Measurements from ENCODE around the gene KIAA0040.
A peak's percentile ranks its signal among the peaks of the same experiment; 100 is the strongest.
"Not testable (repeated sequence)": the region's sequence is repeated elsewhere in the genome, so short reads cannot be mapped to it uniquely, and the experiment has no call there.

Gene KIAA0040

DNA sequence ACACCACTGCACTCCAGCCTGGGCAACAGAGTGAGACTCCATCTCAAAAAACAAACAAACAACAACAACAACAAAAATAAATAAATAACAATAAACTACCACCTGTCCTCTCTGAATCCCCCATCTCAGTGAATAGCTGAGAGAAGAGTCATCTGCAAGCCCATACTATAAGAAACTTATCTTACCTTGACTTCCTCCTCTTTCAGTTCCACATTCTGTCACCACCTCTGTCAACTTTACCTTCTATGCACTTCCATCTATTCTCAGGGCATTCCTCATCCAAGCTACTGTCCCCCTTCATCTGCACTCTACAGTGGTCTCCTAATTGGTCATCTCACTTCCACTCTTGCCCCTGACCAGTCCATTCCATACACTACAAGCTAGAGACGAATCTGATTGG is 58.1 kb downstream of the KIAA0040 start:
- DNase-seq (ENCODE audit: low read depth): no peak

DNA sequence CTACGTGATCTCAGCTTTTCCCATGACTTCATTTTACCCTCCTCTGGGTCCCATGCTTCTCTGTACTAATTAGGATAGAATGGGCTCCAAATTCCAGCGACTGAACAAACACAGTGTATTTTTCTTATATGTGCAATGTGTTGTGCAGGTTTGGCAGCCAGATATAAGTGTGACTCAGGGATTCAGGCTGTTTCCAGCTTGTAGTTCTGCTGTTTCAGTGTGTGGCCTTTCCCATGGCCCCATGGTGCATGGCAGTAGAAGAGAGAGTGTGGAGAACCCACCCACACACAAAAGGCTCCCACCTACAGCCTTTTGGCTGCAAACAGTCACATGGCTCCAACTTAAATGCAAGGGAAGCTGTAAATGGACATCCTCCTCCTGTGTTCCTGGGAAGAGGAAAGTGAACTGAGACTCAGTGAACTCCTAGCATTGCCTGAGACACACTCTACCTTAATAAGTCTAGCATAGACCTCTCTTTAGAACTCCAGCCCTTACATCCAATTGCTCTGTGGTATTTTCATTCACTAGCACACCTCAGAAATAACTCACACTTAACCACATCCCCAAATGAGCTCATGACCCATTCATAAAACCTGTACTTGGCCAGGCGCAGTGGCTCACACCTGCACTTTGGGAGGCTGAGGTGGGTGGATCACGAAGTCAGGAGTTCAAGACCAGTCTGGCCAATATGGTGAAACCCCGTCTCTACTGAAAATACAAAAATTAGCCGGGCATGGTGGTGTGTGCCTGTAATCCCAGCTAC is 58.7 kb downstream of the KIAA0040 start:
- DNase-seq (ENCODE audit: low read depth): no peak

DNA sequence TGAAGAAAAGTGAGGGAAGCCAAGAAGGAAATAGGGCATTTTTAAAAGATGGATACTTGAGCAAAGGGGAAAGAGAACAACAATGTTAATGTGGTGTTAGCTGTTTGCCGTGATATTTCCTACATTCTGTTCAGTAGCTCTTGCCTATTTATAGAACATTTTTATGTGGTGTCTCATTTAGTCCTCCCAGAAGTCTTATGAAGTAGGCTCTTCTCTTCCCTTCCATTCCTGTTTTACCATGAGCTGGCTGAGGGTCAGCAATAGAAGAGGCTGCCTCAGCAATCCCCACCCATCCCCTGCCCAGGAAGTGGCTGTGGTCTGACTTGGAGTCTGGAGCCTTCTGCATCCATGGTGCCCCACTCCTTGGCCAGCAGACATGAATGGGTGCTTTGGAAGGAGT is 60.1 kb downstream of the KIAA0040 start:
- DNase-seq (ENCODE audit: low read depth): no peak

DNA sequence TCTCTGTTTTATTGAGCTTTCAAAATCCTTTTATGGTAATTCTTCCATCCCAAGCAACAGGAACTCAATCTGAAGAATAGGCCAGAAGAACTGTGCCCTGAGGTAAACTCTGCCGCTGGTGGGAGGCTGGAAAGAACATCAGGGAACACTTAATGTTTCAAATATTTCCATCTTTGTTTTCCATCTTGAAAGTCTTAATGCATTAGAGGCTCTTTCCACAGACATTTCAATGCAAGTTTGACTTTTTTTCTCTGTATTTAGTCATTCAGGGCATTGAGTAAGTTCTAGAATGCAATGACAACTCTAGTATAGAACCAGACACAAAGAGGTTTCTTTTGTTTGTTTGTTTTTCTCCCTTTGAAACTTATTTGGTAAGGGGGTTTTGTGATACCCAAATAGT is 61.5 kb downstream of the KIAA0040 start:
- DNase-seq (ENCODE audit: low read depth): no peak

- no peak for DNase-seq (ENCODE audit: low read depth)
Observed at GRCh38 chr1:175130649-175131045, 61.9 kb downstream of the KIAA0040 start.

GRCh38 chr1:175129997-175130648 is 62.5 kb downstream of the KIAA0040 start:
- DNase-seq (ENCODE audit: low read depth): no peak

GRCh38 chr1:175129644-175129996 is 63.0 kb downstream of the KIAA0040 start:
- no peak for DNase-seq (ENCODE audit: low read depth)

GRCh38 chr1:175129182-175129581 is 63.4 kb downstream of the KIAA0040 start:
- peak; percentile 46 for DNase-seq (ENCODE audit: low read depth)

GRCh38 chr1:175128523-175128922 is 64.1 kb downstream of the KIAA0040 start:
- DNase-seq (ENCODE audit: low read depth): no peak

DNA sequence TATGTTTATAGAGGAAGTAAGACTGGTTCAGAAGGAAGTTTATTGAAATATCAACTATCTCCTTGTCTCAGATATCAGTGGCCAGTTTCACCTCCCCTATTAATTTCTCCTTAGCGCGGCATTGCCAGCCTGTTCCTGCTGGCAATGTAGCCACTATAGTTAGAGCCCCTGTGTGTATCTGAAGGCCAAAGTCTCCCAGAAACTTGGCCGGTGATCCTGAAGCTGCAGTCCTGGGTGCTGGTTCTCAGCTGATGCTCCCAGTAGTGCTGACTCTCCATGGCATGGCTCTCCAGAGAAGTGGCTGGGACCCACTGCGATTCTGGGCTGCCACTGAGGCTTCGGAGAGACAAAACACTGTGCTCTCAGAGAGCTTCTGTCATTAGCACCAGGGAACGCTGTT is 65.0 kb downstream of the KIAA0040 start:
- DNase-seq (ENCODE audit: low read depth): no peak

DNA sequence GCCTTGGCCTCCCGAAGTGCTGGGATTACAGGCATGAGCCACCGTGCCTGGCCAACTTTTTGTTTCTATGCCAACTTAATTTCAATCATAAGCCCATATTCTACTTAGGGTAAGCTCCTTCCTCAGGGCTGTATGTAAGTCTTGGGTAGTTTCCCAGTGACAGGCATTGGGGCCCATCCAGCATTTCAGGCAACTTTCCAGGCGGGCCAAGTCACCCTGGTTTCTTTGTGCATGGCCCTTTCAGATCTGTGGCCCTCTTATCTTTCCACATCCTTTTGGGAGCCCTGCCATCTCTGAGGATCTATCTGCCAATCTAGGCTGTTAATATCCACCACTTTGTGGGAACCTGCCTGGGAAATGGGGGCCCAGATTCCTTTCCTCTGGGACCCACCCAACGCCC is 66.2 kb downstream of the KIAA0040 start:
- no peak for DNase-seq (ENCODE audit: low read depth)

DNA sequence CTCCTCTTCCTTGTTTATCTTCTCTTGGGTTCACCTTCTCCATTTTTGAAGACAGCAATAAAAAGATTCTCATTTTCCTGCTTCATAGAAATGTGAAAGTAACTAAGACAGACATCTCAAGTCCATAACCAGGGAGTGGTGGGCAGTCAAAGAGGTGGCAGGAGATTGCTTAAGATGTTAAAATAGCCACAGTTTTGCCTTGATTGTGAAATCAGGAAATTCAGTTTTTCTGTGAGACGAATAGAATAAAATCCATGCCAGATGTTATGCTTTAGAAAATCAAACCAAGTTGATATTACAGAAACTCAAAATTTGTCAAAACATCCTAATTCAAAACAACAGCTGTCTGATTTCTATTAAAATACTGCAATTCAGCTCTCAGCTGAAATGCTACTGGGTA is 67.7 kb downstream of the KIAA0040 start:
- DNase-seq (ENCODE audit: low read depth): no peak

- no peak for DNase-seq (ENCODE audit: low read depth)
Observed at GRCh38 chr1:175120511-175120910, 72.1 kb downstream of the KIAA0040 start.

GRCh38 chr1:175118375-175119367 is 73.9 kb downstream of the KIAA0040 start:
- DNase-seq (ENCODE audit: low read depth): no peak

- no peak for DNase-seq (ENCODE audit: low read depth)
Observed at GRCh38 chr1:175116903-175117302, 75.7 kb downstream of the KIAA0040 start.

GRCh38 chr1:175116210-175116798 is 76.3 kb downstream of the KIAA0040 start:
- DNase-seq (ENCODE audit: low read depth): no peak

DNA sequence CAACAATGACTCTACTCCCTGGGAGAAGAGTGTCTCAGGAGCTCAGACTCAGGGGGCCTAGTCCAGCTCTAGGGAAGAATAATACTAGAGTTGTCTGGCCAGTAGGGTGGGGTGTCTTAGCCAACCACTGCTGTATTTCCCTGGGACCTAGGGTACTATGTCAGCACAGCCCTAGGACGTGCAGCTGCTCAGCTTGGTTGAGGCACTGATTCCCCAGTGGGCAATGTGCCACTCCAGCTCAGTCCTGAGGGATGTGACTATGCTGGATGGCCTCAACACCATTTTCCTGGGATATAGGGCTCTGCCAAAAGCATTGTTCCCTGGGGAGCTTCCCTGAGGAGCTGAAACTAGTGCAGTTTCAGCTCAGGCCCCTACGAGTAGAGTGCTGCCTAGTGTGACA is 77.6 kb downstream of the KIAA0040 start:
- no peak for DNase-seq (ENCODE audit: low read depth)

DNA sequence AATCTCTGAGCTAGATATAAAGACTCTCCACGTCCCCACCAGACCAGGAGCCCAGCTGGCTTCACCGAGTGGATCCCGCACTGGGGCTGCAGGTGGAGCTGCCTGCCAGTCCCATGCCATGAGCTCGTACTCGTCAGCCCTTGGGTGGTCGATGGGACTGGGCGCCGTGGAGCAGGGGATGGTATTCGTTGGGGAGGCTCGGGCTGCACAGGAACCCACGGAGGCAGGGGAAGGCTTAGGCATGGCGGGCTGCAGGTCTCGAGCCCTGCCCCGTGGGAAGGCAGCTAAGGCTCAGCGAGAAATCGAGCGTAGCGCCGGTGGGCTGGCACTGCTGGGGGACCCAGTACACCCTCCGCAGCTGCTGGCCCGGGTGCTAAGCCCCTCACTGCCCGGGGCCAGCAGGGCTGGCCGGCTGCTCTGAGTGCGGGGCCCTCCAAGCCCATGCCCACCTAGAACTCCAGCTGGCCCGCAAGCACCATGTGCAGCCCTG is 84.2 kb downstream of the KIAA0040 start:
- DNase-seq (ENCODE audit: low read depth): not testable (repeated sequence)
